Neutrophil (primary cell): Measurements from ENCODE around the gene PSRC1.

Experiments used
- H3K27ac ChIP-seq: fragments of 200-600 bp; sonication (generic); 2 replicates; pipeline ENCODE4 v1.5.1; 2016; ENCODE audit warnings: mild to moderate bottlenecking, moderate library complexity
- H3K27me3 ChIP-seq: fragments of 200-600 bp; sonication (generic); 2 replicates; pipeline ENCODE4 v1.6.0; 2016; ENCODE audit warnings: mild to moderate bottlenecking
- H3K36me3 ChIP-seq: fragments of 200-600 bp; sonication (generic); 2 replicates; pipeline ENCODE4 v1.5.1; 2017
- H3K4me1 ChIP-seq, 2 experiments: fragments of 200-600 bp in 1 of 2; sonication (generic) in 1 of 2; 1 replicate in 1 of 2; 2 replicates in 1 of 2; pipeline versions ENCODE4 v1.5.1 to v1.6.1; 2013 to 2016; ENCODE audit warnings: low read depth in 1 of 2, low read length in 1 of 2, mild to moderate bottlenecking in 1 of 2, moderate library complexity in 1 of 2; ENCODE audit not compliant: control insufficient read depth in 1 of 2, insufficient read depth in 1 of 2
- H3K4me3 ChIP-seq, 2 experiments: fragments of 200-600 bp in 1 of 2; sonication (generic) in 1 of 2; 1 replicate in 1 of 2; 2 replicates in 1 of 2; pipeline ENCODE4 v1.5.1; 2013 to 2016; ENCODE audit warnings: low read depth in 1 of 2, low read length in 1 of 2, mild to moderate bottlenecking in 1 of 2, moderate library complexity in 1 of 2
- H3K9me3 ChIP-seq: fragments of 200-600 bp; sonication (generic); 2 replicates; pipeline ENCODE4 v1.5.1; 2016
- CTCF ChIP-seq: fragments of 200-600 bp; sonication (generic); IDR thresholded peaks from 2 replicates; pipeline ENCODE4 v1.5.1; 2016; ENCODE audit warnings: antibody characterized with exemption

The PSRC1 gene

GRCh38 chr1:109253803-109254620, 28.9 kb downstream of the PSRC1 start:
- no peak overlapping the region for H3K27ac ChIP-seq
- no peak for TF ChIP-seq CTCF
- peaks cover 5 to 10% of the 10 kb centered on the region in 2 experiments for H3K4me1 ChIP-seq
- no peaks in the 10 kb centered on the region for H3K36me3 ChIP-seq
- H3K27me3 ChIP-seq = peaks cover 81% of the 10 kb centered on the region
- H3K9me3 ChIP-seq = no peaks in the 10 kb centered on the region
- H3K4me3 ChIP-seq = no peak overlapping the region

- H3K27me3 ChIP-seq = peaks cover 89% of the 10 kb centered on the region
- peaks cover 5 to 12% of the 10 kb centered on the region in 2 experiments for H3K4me1 ChIP-seq
- H3K4me3 ChIP-seq = no peak overlapping the region
- H3K36me3 ChIP-seq = no peaks in the 10 kb centered on the region
- H3K9me3 ChIP-seq = no peaks in the 10 kb centered on the region
- no peak overlapping the region for H3K27ac ChIP-seq
- no peak for TF ChIP-seq CTCF
These were observed 29.8 kb downstream of the PSRC1 start for GRCh38 chr1:109252893-109253802.

- Histone ChIP-seq H3K36me3 (no peaks in the 10 kb centered on the region), H3K4me1 (peaks cover 5 to 12% of the 10 kb centered on the region in 2 experiments), H3K27ac (no peak overlapping the region), H3K4me3 (no peak overlapping the region), H3K9me3 (no peaks in the 10 kb centered on the region), H3K27me3 (peaks cover 97% of the 10 kb centered on the region)
- no peak for TF ChIP-seq CTCF
These were observed 30.6 kb downstream of the PSRC1 start for GRCh38 chr1:109252167-109252892.

GRCh38 chr1:109251277-109252166, 31.4 kb downstream of the PSRC1 start:
- Histone ChIP-seq H3K36me3 (no peaks in the 10 kb centered on the region), H3K9me3 (no peaks in the 10 kb centered on the region), H3K27me3 (peaks cover 100% of the 10 kb centered on the region), H3K27ac (no peak overlapping the region), H3K4me3 (no peak overlapping the region), H3K4me1 (peaks cover 5 to 12% of the 10 kb centered on the region in 2 experiments)
- no peak for TF ChIP-seq CTCF
